Neuronal stem cell (in vitro differentiated cells): ENCODE results near the gene PROM2.

Experiments used
- DNase-seq: peaks from one replicate; pipeline ENCODE4 v3.0.0-alpha.2; 2013; ENCODE audit warnings: low spot score
- H2AFZ ChIP-seq: one replicate; pipeline ENCODE4 v1.6.1; 2013; ENCODE audit warnings: mild to moderate bottlenecking, low read length, inconsistent platforms
- H2AK5ac ChIP-seq: 2 replicates; pipeline ENCODE4 v1.6.1; 2013; ENCODE audit warnings: low read depth, mild to moderate bottlenecking, inconsistent platforms, low read length, moderate library complexity, mixed read lengths
- H2BK120ac ChIP-seq: 2 replicates; pipeline ENCODE4 v1.6.1; 2013; ENCODE audit warnings: low read depth, mild to moderate bottlenecking, inconsistent platforms, low read length, moderate library complexity, mixed read lengths
- H2BK12ac ChIP-seq: one replicate; pipeline ENCODE4 v1.6.1; 2013; ENCODE audit warnings: low read length, inconsistent platforms
- H2BK15ac ChIP-seq: 2 replicates; pipeline ENCODE4 v1.6.1; 2013; ENCODE audit warnings: mild to moderate bottlenecking, low read length, inconsistent platforms, mixed read lengths
- H2BK5ac ChIP-seq: one replicate; pipeline ENCODE4 v1.6.1; 2013; ENCODE audit warnings: inconsistent platforms, mild to moderate bottlenecking, low read length, moderate library complexity
- H3K14ac ChIP-seq: one replicate; pipeline ENCODE4 v1.6.1; 2013; ENCODE audit warnings: low read length, inconsistent platforms
- H3K18ac ChIP-seq: 2 replicates; pipeline ENCODE4 v1.6.1; 2013; ENCODE audit warnings: low read length, inconsistent platforms
- H3K23ac ChIP-seq: 2 replicates; pipeline ENCODE4 v1.6.1; 2013; ENCODE audit warnings: low read depth, mild to moderate bottlenecking, mixed read lengths, low read length, inconsistent platforms; ENCODE audit not compliant: poor library complexity
- H3K27ac ChIP-seq: replicated peaks from 3 replicates; pipeline ENCODE4 v1.5.1; 2013; ENCODE audit warnings: low read length, inconsistent platforms
- H3K27me3 ChIP-seq, 3 experiments: 2 replicates each; pipeline ENCODE4 v1.6.1; 2013; ENCODE audit warnings: low read length in 3 of 3, mild to moderate bottlenecking in 2 of 3, inconsistent platforms in 1 of 3, low read depth in 1 of 3, mixed read lengths in 1 of 3, moderate library complexity in 1 of 3; ENCODE audit not compliant: control insufficient read depth in 3 of 3, insufficient read depth in 3 of 3
- H3K36me3 ChIP-seq, 2 donors: replicated peaks in 1 of 2; 2 replicates each; pipeline ENCODE4 v1.6.1; 2013; ENCODE audit warnings: low read length in 2 of 2; ENCODE audit not compliant: control insufficient read depth in 2 of 2, insufficient read depth in 2 of 2
- H3K4ac ChIP-seq: 2 replicates; pipeline ENCODE4 v1.6.1; 2013; ENCODE audit warnings: inconsistent platforms, mild to moderate bottlenecking, low read length, moderate library complexity
- H3K4me1 ChIP-seq, 2 donors: 1 replicate in 1 of 2; 2 replicates in 1 of 2; pipeline ENCODE4 v1.6.1; 2013; ENCODE audit warnings: low read length in 2 of 2, low read depth in 1 of 2; ENCODE audit not compliant: control insufficient read depth in 2 of 2, insufficient read depth in 1 of 2
- H3K4me2 ChIP-seq: one replicate; pipeline ENCODE4 v1.6.1; 2013; ENCODE audit warnings: mild to moderate bottlenecking, low read length, inconsistent platforms; ENCODE audit not compliant: insufficient read depth, poor library complexity, severe bottlenecking
- H3K4me3 ChIP-seq, 2 donors: 2 replicates each; pipeline ENCODE4 v1.5.1; 2013; ENCODE audit warnings: low read length in 2 of 2, mild to moderate bottlenecking in 2 of 2, inconsistent platforms in 1 of 2, moderate library complexity in 1 of 2
- H3K79me1 ChIP-seq: one replicate; pipeline ENCODE4 v1.6.1; 2013; ENCODE audit warnings: low read depth, mild to moderate bottlenecking, inconsistent platforms, low read length, moderate library complexity
- H3K9ac ChIP-seq: one replicate; pipeline ENCODE4 v1.6.1; 2013; ENCODE audit warnings: mild to moderate bottlenecking, low read depth, low read length, inconsistent platforms; ENCODE audit not compliant: poor library complexity
- H3K9me3 ChIP-seq, 2 donors: replicated peaks in 1 of 2; 2 replicates each; pipeline versions ENCODE3 to v1.6.1; 2013; ENCODE audit warnings: low read length in 2 of 2, mild to moderate bottlenecking in 2 of 2, inconsistent platforms in 1 of 2, low read depth in 1 of 2, mixed read lengths in 1 of 2, moderate library complexity in 1 of 2; ENCODE audit not compliant: control insufficient read depth in 2 of 2, insufficient read depth in 1 of 2
- H4K8ac ChIP-seq: one replicate; pipeline ENCODE4 v1.6.1; 2013; ENCODE audit warnings: low read depth, mild to moderate bottlenecking, inconsistent platforms, low read length, moderate library complexity
- H4K91ac ChIP-seq: one replicate; pipeline ENCODE4 v1.6.1; 2013; ENCODE audit warnings: low read length, low read depth, mild to moderate bottlenecking, inconsistent platforms; ENCODE audit not compliant: poor library complexity
- WGBS, 2 donors: extraction: QIAGEN DNeasy Blood & Tissue Kit; methylation state at CpG; one replicate each; pipeline ENCODE4 v1.1.7; 2013; ENCODE audit warnings: missing lambda C conversion rate in 2 of 2, mixed read lengths in 1 of 2; ENCODE audit not compliant: insufficient read length in 2 of 2, insufficient replicate concordance in 1 of 2; ENCODE audit errors: extremely low coverage in 2 of 2; 5-methylcytosine and 5-hydroxymethylcytosine counted together

PROM2 gene

GRCh38 chr2:95278051-95278471 lies 3.8 kb downstream of the PROM2 start:
- H2AK5ac ChIP-seq, result peak overlapping the region; percentile 38
- no peak overlapping the region for H4K91ac ChIP-seq
- H2BK5ac ChIP-seq, result peak overlapping the region; percentile 10
- no peak overlapping the region for H2BK12ac ChIP-seq
- no peaks in the 10 kb centered on the region for H3K9me3 ChIP-seq
- H2BK15ac ChIP-seq, result no peak overlapping the region
- H3K27ac ChIP-seq, result no peak overlapping the region
- H4K8ac ChIP-seq, result no peak overlapping the region
- no peak overlapping the region for H3K9ac ChIP-seq
- H3K23ac ChIP-seq, result peak overlapping the region; percentile 17
- no peak overlapping the region for H2AFZ ChIP-seq
- H3K14ac ChIP-seq, result peak overlapping the region; percentile 87
- no CpG with 5 or more reads among the region's 7 CpGs for WGBS, 2 donors
- H3K4me2 ChIP-seq, result no peak overlapping the region
- H3K18ac ChIP-seq, result no peak overlapping the region
- no peaks in the 10 kb centered on the region for H3K4me1 ChIP-seq
- H3K36me3 ChIP-seq, result no peaks in the 10 kb centered on the region
- H3K4ac ChIP-seq, result no peak overlapping the region
- H3K4me3 ChIP-seq, result no peak overlapping the region
- H3K79me1 ChIP-seq, result no peaks in the 10 kb centered on the region
- DNase-seq, result no peak
- no peaks in the 10 kb centered on the region for H3K27me3 ChIP-seq
- no peak overlapping the region for H2BK120ac ChIP-seq

- no peak overlapping the region for H3K4me3 ChIP-seq
These were observed 4.5 kb downstream of the PROM2 start for GRCh38 chr2:95278637-95279225.

GRCh38 chr2:95279435-95280035 lies 5.3 kb downstream of the PROM2 start:
- Histone ChIP-seq H2BK15ac (no peak overlapping the region), H3K23ac (no peak overlapping the region), H4K8ac (no peak overlapping the region), H2AFZ (no peak overlapping the region), H3K9ac (no peak overlapping the region), H3K4ac (no peak overlapping the region), H3K14ac (no peak overlapping the region), H3K27me3 (no peaks in the 10 kb centered on the region), H3K27ac (no peak overlapping the region), H3K9me3 (no peaks in the 10 kb centered on the region), H3K4me3 (no peak overlapping the region), H3K36me3 (no peaks in the 10 kb centered on the region), H2BK5ac (no peak overlapping the region), H2BK12ac (peak overlapping the region; percentile 23), H3K18ac (no peak overlapping the region), H3K4me1 (no peaks in the 10 kb centered on the region), H4K91ac (no peak overlapping the region), H2AK5ac (no peak overlapping the region), H2BK120ac (no peak overlapping the region), H3K4me2 (no peak overlapping the region), H3K79me1 (no peaks in the 10 kb centered on the region)
- no peak for DNase-seq
- WGBS, 2 donors, result no CpG with 5 or more reads among the region's 19 CpGs

More at GRCh38 chr2:95278637-95279225, 4.5 kb downstream of the PROM2 start:
- H3K4me2 ChIP-seq, result no peak overlapping the region
- no peak overlapping the region for H4K8ac ChIP-seq
- WGBS, 2 donors, result no CpG with 5 or more reads among the region's 12 CpGs
- no peaks in the 10 kb centered on the region for H3K9me3 ChIP-seq
- H2BK15ac ChIP-seq, result no peak overlapping the region
- H3K4ac ChIP-seq, result no peak overlapping the region
- H2BK12ac ChIP-seq, result no peak overlapping the region
- H2BK120ac ChIP-seq, result no peak overlapping the region
- no peak overlapping the region for H3K9ac ChIP-seq
- no peak overlapping the region for H2AK5ac ChIP-seq
- H3K23ac ChIP-seq, result no peak overlapping the region
- no peak overlapping the region for H4K91ac ChIP-seq
- H3K18ac ChIP-seq, result peak overlapping the region; percentile 71
- DNase-seq, result no peak
- no peak overlapping the region for H3K27ac ChIP-seq
- H3K27me3 ChIP-seq, result no peaks in the 10 kb centered on the region
- H3K79me1 ChIP-seq, result no peaks in the 10 kb centered on the region
- no peaks in the 10 kb centered on the region for H3K4me1 ChIP-seq
- H2BK5ac ChIP-seq, result no peak overlapping the region
- peak overlapping the region; percentile 84 for H3K14ac ChIP-seq
- H3K36me3 ChIP-seq, result no peaks in the 10 kb centered on the region
- no peak overlapping the region for H2AFZ ChIP-seq

DNA sequence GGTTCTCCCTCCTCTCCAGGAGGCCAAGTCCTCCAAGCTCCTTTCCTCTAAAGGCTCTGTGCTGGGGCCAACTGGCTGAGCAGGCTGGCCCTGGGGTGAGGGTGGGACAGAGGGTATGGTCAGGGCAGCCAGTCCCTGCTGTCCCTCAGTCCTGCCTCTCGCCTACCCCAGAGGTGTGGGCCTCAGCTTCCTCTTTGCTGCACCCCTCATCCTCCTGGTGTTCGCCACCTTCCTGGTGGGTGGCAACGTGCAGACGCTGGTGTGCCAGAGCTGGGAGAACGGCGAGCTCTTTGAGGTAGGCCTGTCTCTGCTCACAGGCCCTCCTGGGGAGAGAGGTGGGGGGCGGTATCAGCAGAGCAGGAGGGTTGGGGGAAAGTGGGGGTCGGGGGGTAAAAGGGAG lies 6.8 kb downstream of the PROM2 start:
- no CpG with 5 or more reads among the region's 8 CpGs for WGBS, 2 donors

More for the DNA sequence above, 6.8 kb downstream of the PROM2 start:
- Histone ChIP-seq H2BK5ac (peak overlapping the region; percentile 48), H2BK15ac (peak overlapping the region; percentile 49), H3K4me2 (no peak overlapping the region), H3K4ac (no peak overlapping the region), H3K4me1 (no peaks in the 10 kb centered on the region), H4K91ac (no peak overlapping the region), H3K9me3 (no peaks in the 10 kb centered on the region), H3K27ac (no peak overlapping the region), H4K8ac (no peak overlapping the region), H2AFZ (no peak overlapping the region), H3K4me3 (no peak overlapping the region), H3K18ac (peak overlapping the region; percentile 62), H3K27me3 (no peaks in the 10 kb centered on the region), H3K14ac (peak overlapping the region; percentile 50), H3K9ac (peak overlapping the region; percentile 4), H2AK5ac (no peak overlapping the region), H3K23ac (peak overlapping the region; percentile 70), H3K79me1 (no peaks in the 10 kb centered on the region), H3K36me3 (no peaks in the 10 kb centered on the region), H2BK12ac (peak overlapping the region; percentile 35), H2BK120ac (no peak overlapping the region)
- no peak for DNase-seq
